ENCODE results near the gene PHYKPL. TPM values are rescaled to one million over a fixed set of nuclear protein-coding genes. Genes with fewer than 3 reads are reported as not detected.

Gene PHYKPL
- total RNA-seq, 1 donor from 2014 or later: 77.8 TPM

DNA sequence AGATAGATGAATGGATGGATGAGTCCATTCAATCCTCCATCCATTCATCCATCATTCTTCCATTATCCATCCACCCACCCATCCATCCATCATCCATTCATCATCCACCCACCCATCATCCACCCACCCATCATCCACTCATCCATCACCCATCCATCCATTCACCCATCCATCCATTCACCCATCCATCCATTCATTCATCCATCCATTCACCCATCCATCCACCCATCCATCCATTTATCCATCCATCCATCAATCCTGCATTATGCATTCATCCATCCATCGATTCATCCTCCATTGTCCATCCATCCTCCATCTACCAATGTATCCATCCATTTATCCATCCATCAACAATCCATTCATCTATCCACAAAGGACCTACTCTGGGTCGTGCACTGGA, 12.8 kb upstream of the PHYKPL start:
- H3K36me3 ChIP-seq: no peaks in the 10 kb centered on the region

DNA sequence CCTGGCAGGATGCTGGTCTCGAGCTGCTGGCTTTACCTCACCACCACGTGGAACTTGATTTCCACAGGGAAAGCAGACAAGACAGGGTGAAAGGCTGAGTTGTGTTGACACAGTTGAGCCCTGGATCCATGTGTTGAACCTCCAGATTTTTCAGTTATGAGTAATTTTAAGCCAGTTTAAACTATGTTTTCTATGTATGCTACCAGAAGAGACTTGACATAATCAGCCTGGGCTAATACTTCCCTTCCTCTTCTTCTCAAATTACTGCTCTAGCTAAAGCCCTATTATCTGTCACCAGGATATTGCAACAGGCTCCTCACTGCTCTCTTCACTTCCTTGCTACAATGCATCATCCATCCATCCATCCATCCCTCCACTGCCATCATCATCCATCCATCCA, 12.0 kb upstream of the PHYKPL start:
- Histone ChIP-seq H3K4me1 (no peaks in the 10 kb centered on the region), H3K9me3 (no peaks in the 10 kb centered on the region), H3K36me3 (no peaks in the 10 kb centered on the region), H3K4me3 (no peak overlapping the region), H3K27me3 (no peaks in the 10 kb centered on the region), H3K27ac (no peak overlapping the region)
- intact Hi-C loops (cut with DNase I): no loop called here
- no peak for DNase-seq (ENCODE audit: extremely low spot score in 2 of 2)
- TF ChIP-seq, protein P1, sequence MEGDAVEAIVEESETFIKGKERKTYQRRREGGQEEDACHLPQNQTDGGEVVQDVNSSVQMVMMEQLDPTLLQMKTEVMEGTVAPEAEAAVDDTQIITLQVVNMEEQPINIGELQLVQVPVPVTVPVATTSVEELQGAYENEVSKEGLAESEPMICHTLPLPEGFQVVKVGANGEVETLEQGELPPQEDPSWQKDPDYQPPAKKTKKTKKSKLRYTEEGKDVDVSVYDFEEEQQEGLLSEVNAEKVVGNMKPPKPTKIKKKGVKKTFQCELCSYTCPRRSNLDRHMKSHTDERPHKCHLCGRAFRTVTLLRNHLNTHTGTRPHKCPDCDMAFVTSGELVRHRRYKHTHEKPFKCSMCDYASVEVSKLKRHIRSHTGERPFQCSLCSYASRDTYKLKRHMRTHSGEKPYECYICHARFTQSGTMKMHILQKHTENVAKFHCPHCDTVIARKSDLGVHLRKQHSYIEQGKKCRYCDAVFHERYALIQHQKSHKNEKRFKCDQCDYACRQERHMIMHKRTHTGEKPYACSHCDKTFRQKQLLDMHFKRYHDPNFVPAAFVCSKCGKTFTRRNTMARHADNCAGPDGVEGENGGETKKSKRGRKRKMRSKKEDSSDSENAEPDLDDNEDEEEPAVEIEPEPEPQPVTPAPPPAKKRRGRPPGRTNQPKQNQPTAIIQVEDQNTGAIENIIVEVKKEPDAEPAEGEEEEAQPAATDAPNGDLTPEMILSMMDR (IDR thresholded peaks at IDR 0.05): no peak
- TF ChIP-seq POLR2AphosphoS5 (IDR thresholded peaks at IDR 0.05; ENCODE audit: insufficient read depth in 1 of 2, low read depth in 1 of 2) (no peak), POLR2A (IDR thresholded peaks at IDR 0.05) (no peak)

More for the DNA sequence above, 12.8 kb upstream of the PHYKPL start:
- no peaks in the 10 kb centered on the region for H3K9me3 ChIP-seq
- no peak overlapping the region for H3K27ac ChIP-seq
- no peak for DNase-seq (ENCODE audit: extremely low spot score in 2 of 2)
- H3K27me3 ChIP-seq: no peaks in the 10 kb centered on the region
- H3K4me3 ChIP-seq: no peak overlapping the region
- intact Hi-C loops (cut with DNase I): no loop called here
- TF ChIP-seq POLR2AphosphoS5 (IDR thresholded peaks at IDR 0.05; ENCODE audit: insufficient read depth in 1 of 2, low read depth in 1 of 2) (no peak), POLR2A (IDR thresholded peaks at IDR 0.05) (no peak)
- TF ChIP-seq, protein P1 (IDR thresholded peaks at IDR 0.05): no peak
- H3K4me1 ChIP-seq: no peaks in the 10 kb centered on the region

DNA sequence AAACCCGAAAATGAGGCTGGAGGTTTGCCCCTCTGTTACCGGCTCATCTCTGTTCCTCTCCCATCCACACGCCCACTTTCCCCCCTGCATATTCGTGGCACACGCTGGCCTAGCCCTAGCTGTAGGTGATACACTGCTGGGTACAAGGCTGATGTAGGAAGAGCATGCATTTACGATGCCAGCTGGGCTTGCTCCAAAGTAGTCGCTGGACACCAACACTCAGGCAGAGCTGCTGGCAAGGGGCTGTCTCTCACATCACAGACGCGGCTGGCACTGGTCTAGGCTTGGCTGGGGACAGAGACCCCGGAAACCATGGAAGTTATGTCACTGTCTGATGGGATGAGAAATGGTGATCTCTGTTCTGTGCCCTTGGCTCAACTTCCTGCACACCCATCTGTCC, 9.8 kb upstream of the PHYKPL start:
- H3K4me3 ChIP-seq: no peak overlapping the region
- H3K4me1 ChIP-seq: peaks cover 19% of the 10 kb centered on the region
- intact Hi-C loops (cut with DNase I): no loop called here
- H3K27me3 ChIP-seq: no peaks in the 10 kb centered on the region
- H3K36me3 ChIP-seq: no peaks in the 10 kb centered on the region
- no peaks in the 10 kb centered on the region for H3K9me3 ChIP-seq
- no peak for TF ChIP-seq POLR2AphosphoS5 (IDR thresholded peaks at IDR 0.05; ENCODE audit: insufficient read depth in 1 of 2, low read depth in 1 of 2)
- TF ChIP-seq, protein P1 (IDR thresholded peaks at IDR 0.05): no peak
- no peak for TF ChIP-seq POLR2A (IDR thresholded peaks at IDR 0.05)
- DNase-seq (ENCODE audit: extremely low spot score in 2 of 2): no peak
- H3K27ac ChIP-seq: no peak overlapping the region

DNA sequence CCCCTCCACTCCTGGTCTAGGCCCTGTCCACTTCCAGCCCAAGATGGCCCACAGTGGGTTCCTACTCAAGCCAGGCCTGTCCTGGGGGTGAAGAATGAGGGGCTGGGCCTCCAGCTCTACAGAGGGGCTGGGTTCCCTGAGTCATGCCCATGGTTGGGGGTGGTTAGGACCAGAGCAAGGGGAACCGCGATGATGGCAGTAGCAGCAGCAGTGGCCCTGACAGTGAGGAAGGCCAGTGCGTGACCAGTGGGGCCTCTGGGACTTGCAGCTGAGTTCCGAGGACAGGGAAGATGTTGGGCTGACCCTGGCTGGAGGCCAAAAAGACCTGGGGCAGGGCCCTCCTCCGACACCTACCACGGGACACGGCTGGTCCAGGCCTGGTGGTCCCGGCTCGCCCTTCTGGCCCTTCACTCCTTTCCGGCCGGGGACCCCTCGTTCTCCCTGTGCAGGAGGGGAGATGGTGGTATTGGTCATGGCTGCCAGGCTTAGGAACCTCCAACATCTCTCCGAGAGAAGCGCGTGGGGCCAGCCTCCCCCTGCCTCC, 9.2 kb upstream of the PHYKPL start:
- no peak overlapping the region for H3K4me3 ChIP-seq
- intact Hi-C loops (cut with DNase I): no loop called here
- H3K27me3 ChIP-seq: no peaks in the 10 kb centered on the region
- H3K9me3 ChIP-seq: no peaks in the 10 kb centered on the region
- H3K4me1 ChIP-seq: peaks cover 26% of the 10 kb centered on the region
- no peak overlapping the region for H3K27ac ChIP-seq
- no peak for DNase-seq (ENCODE audit: extremely low spot score in 2 of 2)
- H3K36me3 ChIP-seq: no peaks in the 10 kb centered on the region
- TF ChIP-seq POLR2A (IDR thresholded peaks at IDR 0.05) (no peak), POLR2AphosphoS5 (IDR thresholded peaks at IDR 0.05; ENCODE audit: insufficient read depth in 1 of 2, low read depth in 1 of 2) (no peak)
- TF ChIP-seq, protein P1 (IDR thresholded peaks at IDR 0.05): no peak

DNA sequence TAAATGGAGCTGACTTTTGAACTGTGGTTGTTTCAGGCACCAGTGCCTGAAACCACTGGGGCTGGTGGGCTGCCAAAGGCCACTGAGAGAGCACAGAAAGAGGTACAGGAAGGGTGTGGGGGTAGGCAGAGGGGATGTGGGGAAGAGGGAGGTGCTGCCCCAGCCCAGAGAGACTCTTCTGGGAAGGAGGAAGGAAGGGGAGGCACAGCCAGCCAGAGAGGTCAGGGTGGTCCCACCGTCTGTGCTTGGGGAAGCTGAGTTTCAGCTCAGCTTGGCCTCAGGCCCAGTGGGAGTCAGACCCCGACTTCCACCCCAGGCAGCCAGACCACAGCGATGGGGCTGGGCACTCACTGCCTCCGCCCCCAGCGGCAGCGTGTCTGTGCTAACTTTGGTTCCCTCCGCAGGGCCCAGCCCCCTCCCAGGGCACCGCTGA, 8.6 kb upstream of the PHYKPL start:
- Histone ChIP-seq H3K27me3 (no peaks in the 10 kb centered on the region), H3K9me3 (no peaks in the 10 kb centered on the region), H3K36me3 (no peaks in the 10 kb centered on the region), H3K4me3 (no peak overlapping the region), H3K27ac (no peak overlapping the region), H3K4me1 (peaks cover 29% of the 10 kb centered on the region)
- DNase-seq (ENCODE audit: extremely low spot score in 2 of 2): no peak
- no peak for TF ChIP-seq POLR2A (IDR thresholded peaks at IDR 0.05)
- TF ChIP-seq POLR2AphosphoS5 (IDR thresholded peaks at IDR 0.05; ENCODE audit: insufficient read depth in 1 of 2, low read depth in 1 of 2): no peak
- TF ChIP-seq, protein P1 (IDR thresholded peaks at IDR 0.05): no peak
- intact Hi-C loops (cut with DNase I): no loop called here
